Hepatocyte (in vitro differentiated cells): ENCODE data around the gene DDX1.

ENCODE experiments used
- CTCF ChIP-seq: fragments of 200-600 bp; sonication (generic); IDR thresholded peaks from 2 replicates; pipeline ENCODE4 v1.5.1; 2016; ENCODE audit warnings: antibody characterized with exemption, mild to moderate bottlenecking; ENCODE audit not compliant: poor library complexity
- EZH2phosphoT487 ChIP-seq: fragments of 200-600 bp; sonication (generic); IDR thresholded peaks from one replicate; pipeline ENCODE4 v1.6.1; 2018; ENCODE audit warnings: antibody characterized with exemption, mild to moderate bottlenecking, low read depth, moderate library complexity; ENCODE audit not compliant: unreplicated experiment, severe bottlenecking

GRCh38 chr2:15548974-15549373, 42.7 kb upstream of the DDX1 start:
- TF ChIP-seq CTCF = no peak
- TF ChIP-seq EZH2phosphoT487 = no peak
